C4-2B (cell line): ENCODE results near the gene RBFOX2.

ENCODE experiments used
- H3K27ac ChIP-seq: fragments of 450-650 bp; 2 replicates; pipeline ENCODE4 v1.5.1; 2017
- ZFX ChIP-seq: fragments of 450-650 bp; IDR thresholded peaks from 2 replicates; pipeline ENCODE4 v1.6.1; 2017
- TF ChIP-seq, protein P1 (sequence below): fragments of 450-650 bp; conservative IDR thresholded peaks from 2 replicates; pipeline ENCODE4 v1.5.1; 2017; ENCODE audit warnings: mild to moderate bottlenecking

Gene RBFOX2

DNA sequence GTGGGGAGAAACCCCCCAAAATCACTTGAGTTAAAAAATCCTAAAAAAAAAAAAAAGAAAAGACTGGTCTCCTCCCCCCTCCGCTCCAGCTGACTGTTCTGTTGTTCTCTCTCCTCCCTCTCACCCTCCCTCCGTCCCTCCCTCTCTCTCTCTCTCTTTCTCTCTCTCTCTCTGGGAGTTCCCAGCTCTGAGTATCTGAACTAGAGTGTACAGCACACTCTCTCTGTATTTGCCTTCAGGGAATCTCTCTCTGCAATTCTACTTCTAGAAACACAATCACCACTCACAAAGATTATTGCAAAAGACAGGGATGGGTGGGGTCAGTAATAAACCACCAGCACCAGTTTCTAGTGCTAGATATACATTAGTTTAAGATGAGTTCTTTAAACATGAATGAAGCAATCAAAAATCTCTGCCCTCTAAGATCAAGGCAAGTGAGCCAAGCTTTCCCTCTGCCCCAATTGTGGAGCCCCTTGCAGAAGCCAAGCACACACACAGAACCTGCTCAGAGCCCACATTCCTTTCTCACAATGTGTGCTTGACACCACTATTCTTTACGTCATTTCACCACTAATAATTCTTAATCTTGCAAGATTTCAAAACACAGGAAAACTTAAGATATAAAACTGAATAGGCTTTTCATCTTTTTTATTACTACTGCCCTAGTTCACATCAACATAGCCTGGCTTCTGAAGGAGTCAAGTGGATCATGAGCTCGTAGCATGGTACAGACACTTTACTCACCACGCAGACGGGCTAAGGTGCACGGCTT is 133.5 kb downstream of the RBFOX2 start:
- no peak overlapping the region for H3K27ac ChIP-seq

DNA sequence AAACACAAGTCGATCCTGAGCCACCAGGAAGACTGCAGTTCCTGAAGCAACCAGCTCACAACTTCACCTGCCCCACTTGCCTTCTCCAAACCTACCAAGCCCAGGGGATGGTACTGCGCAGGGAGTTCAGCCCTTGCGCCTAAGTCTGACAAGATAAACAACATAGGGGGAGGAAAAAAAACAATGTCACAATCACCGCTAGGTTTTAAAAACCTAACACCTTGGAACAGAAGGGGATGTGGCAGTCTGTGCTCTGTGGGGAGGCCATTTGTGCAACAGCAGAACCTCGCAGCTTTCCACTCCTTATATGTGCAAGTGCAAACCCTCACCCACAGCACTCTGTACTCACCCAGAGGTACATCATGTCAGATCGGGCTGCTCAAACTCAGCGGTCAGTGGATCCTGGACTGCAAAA is 134.2 kb downstream of the RBFOX2 start:
- H3K27ac ChIP-seq = no peak overlapping the region
- TF ChIP-seq, protein P1, sequence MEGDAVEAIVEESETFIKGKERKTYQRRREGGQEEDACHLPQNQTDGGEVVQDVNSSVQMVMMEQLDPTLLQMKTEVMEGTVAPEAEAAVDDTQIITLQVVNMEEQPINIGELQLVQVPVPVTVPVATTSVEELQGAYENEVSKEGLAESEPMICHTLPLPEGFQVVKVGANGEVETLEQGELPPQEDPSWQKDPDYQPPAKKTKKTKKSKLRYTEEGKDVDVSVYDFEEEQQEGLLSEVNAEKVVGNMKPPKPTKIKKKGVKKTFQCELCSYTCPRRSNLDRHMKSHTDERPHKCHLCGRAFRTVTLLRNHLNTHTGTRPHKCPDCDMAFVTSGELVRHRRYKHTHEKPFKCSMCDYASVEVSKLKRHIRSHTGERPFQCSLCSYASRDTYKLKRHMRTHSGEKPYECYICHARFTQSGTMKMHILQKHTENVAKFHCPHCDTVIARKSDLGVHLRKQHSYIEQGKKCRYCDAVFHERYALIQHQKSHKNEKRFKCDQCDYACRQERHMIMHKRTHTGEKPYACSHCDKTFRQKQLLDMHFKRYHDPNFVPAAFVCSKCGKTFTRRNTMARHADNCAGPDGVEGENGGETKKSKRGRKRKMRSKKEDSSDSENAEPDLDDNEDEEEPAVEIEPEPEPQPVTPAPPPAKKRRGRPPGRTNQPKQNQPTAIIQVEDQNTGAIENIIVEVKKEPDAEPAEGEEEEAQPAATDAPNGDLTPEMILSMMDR = no peak
- TF ChIP-seq ZFX = no peak

More for the DNA sequence above, 133.5 kb downstream of the RBFOX2 start:
- TF ChIP-seq, protein P1 = no peak
- TF ChIP-seq ZFX = no peak

DNA sequence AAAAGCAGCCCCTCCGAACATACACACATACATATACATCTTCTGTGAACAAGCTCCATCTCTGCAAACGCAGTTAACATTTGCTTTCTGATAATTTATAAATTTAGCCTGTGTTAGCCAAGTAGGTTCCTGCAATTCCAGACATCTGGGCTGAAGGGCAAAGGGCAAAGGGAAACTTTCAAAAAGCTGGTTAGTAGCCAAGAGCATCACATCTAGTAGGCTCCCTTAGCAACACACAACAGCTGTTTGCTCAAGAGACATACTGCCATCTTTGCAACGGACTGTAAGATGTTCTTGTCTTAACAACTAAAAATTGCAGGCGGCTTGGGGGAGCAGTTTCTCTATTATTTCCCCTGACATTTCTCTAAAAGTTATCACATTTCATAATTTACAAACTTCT is 134.9 kb downstream of the RBFOX2 start:
- H3K27ac ChIP-seq = no peak overlapping the region
- no peak for TF ChIP-seq ZFX
- TF ChIP-seq, protein P1 = no peak

DNA sequence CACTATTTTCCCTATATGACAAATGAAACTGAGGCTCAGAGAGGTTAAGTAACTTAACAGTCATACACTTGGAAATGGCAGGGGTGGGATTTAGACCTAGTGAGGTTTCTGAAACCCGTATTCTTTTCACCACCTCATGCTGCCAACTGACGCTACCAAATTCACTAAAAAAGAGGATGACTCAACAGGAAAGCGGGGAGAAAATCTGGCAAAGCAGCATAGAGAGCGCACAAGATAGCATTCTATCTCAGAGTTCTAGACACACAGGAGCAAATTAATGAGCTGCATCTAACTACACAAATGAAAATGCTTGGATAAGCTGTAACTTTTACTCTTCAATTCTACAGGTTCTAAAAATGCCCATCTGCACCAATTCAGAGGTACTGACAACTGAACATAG is 136.4 kb downstream of the RBFOX2 start:
- no peak for TF ChIP-seq ZFX
- TF ChIP-seq, protein P1 = no peak
- H3K27ac ChIP-seq = no peak overlapping the region

DNA sequence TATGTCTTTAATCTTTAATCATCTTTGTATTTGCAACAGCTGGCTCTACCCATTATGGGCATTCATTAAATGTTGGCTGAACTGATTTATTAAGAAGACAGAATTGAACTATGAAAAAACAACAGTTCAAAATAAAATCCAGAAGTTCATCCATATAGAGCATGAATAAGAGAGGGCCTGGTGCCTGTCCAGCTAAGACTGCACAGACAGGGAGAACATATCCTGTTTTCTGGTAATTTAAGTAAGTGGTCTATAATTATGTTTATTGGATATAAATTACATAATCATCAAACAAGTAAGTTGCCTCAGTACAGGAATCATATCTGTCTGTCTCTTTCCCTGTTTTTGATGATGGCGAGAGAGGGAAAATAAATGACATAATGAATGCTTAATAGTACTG is 137.2 kb downstream of the RBFOX2 start:
- TF ChIP-seq ZFX = no peak
- TF ChIP-seq, protein P1 = no peak
- H3K27ac ChIP-seq = no peak overlapping the region

DNA sequence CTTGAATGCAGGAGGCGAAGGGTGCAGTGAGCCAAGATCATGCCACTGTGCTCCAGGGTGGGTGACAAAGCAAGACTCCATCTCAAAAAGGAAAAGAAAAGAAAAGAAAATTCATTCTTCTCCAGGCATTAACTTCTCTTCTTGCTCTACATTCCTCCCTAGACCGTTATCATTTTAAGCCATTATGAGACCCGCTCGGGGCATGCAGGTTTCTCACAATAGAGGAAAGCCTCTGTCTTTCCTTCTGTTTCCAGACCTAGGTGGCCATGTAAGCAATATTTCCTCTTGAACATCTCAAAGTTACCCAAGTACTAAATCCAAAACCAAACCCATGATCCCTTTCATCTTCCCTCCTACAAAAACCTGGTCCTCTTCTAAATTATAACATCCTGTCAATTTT is 139.6 kb downstream of the RBFOX2 start:
- TF ChIP-seq, protein P1 = no peak
- no peak for TF ChIP-seq ZFX
- H3K27ac ChIP-seq = no peak overlapping the region

DNA sequence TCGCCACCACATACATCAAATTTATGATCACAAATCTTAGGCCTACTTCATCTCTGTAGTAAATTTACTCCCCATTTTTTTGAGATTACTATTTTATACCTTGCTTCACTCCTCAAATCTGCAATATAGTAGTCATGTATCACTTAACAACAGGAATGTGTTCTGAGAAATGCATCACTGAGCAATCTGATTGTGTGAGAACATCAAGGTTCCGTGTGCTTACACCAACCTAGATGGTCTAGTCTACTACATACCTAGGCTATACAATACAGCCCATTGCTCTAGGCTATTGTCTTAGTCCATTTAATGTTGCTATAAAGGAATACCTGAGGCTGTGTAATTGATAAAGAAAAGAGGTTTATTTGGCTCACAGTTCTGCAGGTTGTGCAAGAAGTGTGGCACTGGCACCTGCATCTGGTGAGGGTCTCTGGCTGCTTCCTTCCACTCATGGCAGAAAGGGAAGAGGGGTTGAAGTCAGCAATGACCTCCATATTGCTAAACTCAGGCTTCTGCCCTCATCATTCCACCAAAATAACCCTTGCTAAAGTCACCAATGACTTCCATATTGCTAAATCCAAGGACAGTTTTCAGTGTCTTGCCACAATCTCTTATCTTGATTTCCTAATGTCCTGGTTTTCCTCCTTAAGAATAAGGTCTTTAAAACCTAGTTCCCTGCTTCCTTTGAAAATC is 140.3 kb downstream of the RBFOX2 start:
- TF ChIP-seq, protein P1 = no peak
- no peak for TF ChIP-seq ZFX
- H3K27ac ChIP-seq = no peak overlapping the region
